Stimulated activated CD8-positive, alpha-beta memory T cell treated with anti-CD3 and anti-CD28 coated beads, Interleukin-4, amount 100 ng/mL, for 48 hours (primary cell): ENCODE data around the gene ALDH18A1.
"Not testable (repeated sequence)": the region's sequence is repeated elsewhere in the genome, so short reads cannot be mapped to it uniquely, and the experiment has no call there.

Experiments used
- DNase-seq: peaks from one replicate; pipeline ENCODE4 v3.0.0-alpha.2; 2020

ALDH18A1 gene

GRCh38 chr10:95648138-95648537 lies 8.4 kb downstream of the ALDH18A1 start:
- DNase-seq, result no peak

GRCh38 chr10:95646160-95646559 lies 10.4 kb downstream of the ALDH18A1 start:
- no peak for DNase-seq

GRCh38 chr10:95644901-95645300 lies 11.6 kb downstream of the ALDH18A1 start:
- no peak for DNase-seq

- DNase-seq, result no peak
These were observed 15.6 kb downstream of the ALDH18A1 start for GRCh38 chr10:95640891-95641315.

- no peak for DNase-seq
These were observed 18.6 kb downstream of the ALDH18A1 start for GRCh38 chr10:95637911-95638310.

- no peak for DNase-seq
These were observed 19.4 kb downstream of the ALDH18A1 start for GRCh38 chr10:95637140-95637539.

GRCh38 chr10:95635319-95635733 lies 21.2 kb downstream of the ALDH18A1 start:
- DNase-seq, result no peak

GRCh38 chr10:95628786-95629185 lies 27.7 kb downstream of the ALDH18A1 start:
- DNase-seq, result no peak

GRCh38 chr10:95626500-95626899 lies 30.0 kb downstream of the ALDH18A1 start:
- no peak for DNase-seq

- DNase-seq, result not testable (repeated sequence)
These were observed 36.1 kb downstream of the ALDH18A1 start for GRCh38 chr10:95620415-95620814.

- DNase-seq, result no peak
These were observed 38.4 kb downstream of the ALDH18A1 start for GRCh38 chr10:95618101-95618500.

GRCh38 chr10:95616446-95616845 lies 40.1 kb downstream of the ALDH18A1 start:
- DNase-seq, result no peak

- no peak for DNase-seq
These were observed 43.2 kb downstream of the ALDH18A1 start for GRCh38 chr10:95613330-95613729.

- no peak for DNase-seq
These were observed 45.8 kb downstream of the ALDH18A1 start for GRCh38 chr10:95610727-95611126.

- DNase-seq, result no peak
These were observed 49.6 kb downstream of the ALDH18A1 start for GRCh38 chr10:95606922-95607321.

GRCh38 chr10:95605163-95605562 lies 51.3 kb downstream of the ALDH18A1 start:
- DNase-seq, result no peak

- DNase-seq, result no peak
These were observed 51.9 kb downstream of the ALDH18A1 start for GRCh38 chr10:95604630-95605029.

GRCh38 chr10:95602382-95602781 lies 54.1 kb downstream of the ALDH18A1 start:
- DNase-seq, result no peak

GRCh38 chr10:95601116-95601719 lies 55.3 kb downstream of the ALDH18A1 start:
- DNase-seq, result peak; percentile 66

- DNase-seq, result no peak
These were observed 56.4 kb downstream of the ALDH18A1 start for GRCh38 chr10:95600158-95600557.

GRCh38 chr10:95597788-95598187 lies 58.7 kb downstream of the ALDH18A1 start:
- no peak for DNase-seq

GRCh38 chr10:95588025-95588424 lies 68.5 kb downstream of the ALDH18A1 start:
- no peak for DNase-seq

- no peak for DNase-seq
These were observed 76.5 kb downstream of the ALDH18A1 start for GRCh38 chr10:95579835-95580535.

- no peak for DNase-seq
These were observed 77.2 kb downstream of the ALDH18A1 start for GRCh38 chr10:95579292-95579691.

- no peak for DNase-seq
These were observed 77.9 kb downstream of the ALDH18A1 start for GRCh38 chr10:95578619-95579018.
